NOMO-1 treated with dmso at 0.1 percent for 144 hours (cell line): ENCODE results near the gene P4HTM.

Experiments
- DNase-seq: peaks from one replicate; lab custom pipeline; 2025; ENCODE audit not compliant: unreplicated experiment; lab: John Stamatoyannopoulos, UW

P4HTM gene, protein sequence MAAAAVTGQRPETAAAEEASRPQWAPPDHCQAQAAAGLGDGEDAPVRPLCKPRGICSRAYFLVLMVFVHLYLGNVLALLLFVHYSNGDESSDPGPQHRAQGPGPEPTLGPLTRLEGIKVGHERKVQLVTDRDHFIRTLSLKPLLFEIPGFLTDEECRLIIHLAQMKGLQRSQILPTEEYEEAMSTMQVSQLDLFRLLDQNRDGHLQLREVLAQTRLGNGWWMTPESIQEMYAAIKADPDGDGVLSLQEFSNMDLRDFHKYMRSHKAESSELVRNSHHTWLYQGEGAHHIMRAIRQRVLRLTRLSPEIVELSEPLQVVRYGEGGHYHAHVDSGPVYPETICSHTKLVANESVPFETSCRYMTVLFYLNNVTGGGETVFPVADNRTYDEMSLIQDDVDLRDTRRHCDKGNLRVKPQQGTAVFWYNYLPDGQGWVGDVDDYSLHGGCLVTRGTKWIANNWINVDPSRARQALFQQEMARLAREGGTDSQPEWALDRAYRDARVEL

DNA sequence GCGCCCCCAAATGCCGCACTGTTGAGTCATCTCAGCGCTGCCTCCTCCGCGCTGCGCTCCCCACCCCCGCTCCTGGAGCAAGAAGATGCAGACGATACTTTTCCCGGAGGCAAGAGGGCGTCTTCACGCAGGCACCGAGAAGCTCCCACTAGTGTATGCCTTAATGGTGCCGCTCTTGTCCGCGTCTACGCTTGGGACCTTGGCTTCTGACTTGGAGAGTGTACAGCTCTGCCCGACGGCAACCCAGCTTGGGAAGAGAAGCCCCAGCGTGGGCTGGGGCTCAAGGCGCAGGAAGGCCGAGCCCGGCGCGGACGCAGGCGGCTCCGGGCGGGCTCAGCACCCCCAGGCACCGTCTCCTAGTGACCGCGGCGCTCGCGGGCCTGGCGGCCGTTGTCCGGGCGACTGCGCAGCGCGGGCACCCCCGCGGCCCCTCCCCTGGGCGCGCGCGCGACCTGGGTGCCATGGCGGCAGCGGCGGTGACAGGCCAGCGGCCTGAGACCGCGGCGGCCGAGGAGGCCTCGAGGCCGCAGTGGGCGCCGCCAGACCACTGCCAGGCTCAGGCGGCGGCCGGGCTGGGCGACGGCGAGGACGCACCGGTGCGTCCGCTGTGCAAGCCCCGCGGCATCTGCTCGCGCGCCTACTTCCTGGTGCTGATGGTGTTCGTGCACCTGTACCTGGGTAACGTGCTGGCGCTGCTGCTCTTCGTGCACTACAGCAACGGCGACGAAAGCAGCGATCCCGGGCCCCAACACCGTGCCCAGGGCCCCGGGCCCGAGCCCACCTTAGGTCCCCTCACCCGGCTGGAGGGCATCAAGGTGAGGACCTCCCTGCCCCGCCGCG is at the start of gene P4HTM:
P4HTM (plus strand) TSS at position 446 of the 840 bp plus-strand sequence; CDS start at position 462, 16 bp downstream.
- peak; percentile 55 for DNase-seq

DNA sequence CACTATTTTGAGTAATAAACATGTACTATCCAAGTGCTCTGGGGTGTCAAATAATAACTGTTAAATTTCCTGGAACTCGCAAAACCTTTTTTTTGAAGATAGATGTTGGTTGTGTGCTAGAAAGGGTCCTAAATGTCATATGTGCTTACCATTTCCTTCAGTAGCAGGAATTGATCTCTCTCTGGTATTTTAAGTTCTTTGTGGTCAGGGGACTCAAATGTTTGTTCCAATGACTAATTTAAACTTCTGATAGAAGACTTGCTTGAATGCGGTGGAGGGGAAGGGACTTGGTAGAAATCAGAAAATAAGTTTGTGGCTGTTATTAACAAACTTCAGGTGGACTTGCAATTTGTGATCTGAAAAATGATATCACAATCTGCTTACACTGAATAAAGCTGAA is 44.6 kb upstream of the P4HTM start:
- no peak for DNase-seq

DNA sequence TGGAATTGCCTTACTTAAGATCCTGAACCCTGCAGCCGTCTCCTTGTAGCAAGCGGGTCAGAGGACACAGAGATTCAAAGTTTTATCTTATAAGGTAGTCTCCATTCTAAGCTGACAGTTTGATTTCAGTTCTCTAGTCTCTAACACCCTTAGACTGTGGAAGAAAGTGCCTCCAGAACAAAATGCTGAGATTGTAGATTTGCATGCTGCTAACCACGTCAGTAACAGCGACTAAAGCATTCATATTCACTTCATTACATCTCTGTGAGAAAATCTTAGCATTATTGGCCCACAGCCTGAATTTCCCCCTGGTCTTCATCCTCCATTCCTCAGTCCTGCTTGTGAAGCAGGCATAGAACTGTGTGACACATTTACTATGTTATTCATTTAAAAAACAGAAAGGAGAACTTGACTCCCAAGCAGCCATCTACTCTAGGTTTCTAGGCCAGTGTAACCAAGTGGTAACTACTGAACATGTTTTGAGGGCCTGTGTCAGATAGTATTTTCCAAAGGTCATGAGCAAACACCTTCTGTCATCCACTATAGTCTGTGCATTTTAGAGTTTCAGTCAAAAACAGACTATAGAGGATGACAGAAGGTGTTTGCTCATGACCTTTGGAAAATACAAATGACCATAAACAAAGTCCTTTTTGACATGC is 44.0 kb upstream of the P4HTM start:
- no peak for DNase-seq

DNA sequence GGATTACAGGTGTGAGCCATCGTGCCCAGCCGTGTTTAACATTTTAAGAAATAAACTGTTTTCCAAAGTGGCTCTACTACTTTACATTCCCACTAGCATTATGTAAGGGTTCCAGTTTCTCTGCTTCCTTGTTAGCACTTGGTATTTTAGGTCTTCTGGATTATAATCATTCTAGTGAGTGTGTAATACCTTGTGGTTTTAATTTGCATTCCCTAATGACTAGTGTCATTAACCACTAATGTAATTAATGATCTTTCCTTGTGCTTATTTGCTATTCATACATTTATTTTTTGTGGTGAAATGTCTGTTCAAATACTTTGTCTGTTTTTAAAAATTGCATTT is 40.7 kb upstream of the P4HTM start:
- DNase-seq, result no peak

DNA sequence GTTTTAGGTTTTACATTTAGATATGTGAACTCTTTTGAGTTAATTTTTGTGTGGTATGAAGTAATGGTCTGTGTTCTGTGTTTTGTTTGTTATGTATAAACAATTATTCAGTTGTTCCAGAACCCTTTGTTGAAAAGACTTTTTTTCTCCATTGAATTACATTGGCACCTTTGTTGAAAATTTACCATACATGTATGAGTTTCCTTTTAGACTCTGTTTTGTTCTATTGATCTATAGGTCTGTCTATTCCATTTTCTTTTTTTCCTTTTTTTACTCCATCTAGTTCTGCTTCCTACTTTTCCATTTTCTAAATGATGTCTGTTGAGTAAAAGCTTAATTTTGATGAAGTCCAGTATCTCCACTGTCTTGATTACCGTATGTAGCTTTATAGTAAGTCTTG is 40.0 kb upstream of the P4HTM start:
- DNase-seq, result no peak

DNA sequence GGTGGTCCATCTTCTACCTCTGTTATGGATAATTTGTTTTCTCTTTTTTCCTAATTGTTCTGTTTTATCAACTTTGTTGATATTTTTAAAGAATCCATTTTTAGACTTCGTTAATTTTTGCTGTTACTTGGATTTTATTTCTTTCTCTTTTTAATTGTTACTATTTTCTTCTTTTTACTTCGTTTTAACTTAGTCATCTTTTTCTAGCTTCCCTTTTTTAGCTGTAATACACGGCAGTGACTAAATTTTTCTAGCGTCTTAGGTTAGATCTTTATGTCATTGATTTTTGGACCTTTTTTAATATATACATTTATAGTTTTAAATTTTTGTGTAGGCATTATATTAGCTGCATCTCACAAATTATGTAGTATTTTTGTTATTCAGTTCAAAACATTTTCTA is 38.3 kb upstream of the P4HTM start:
- no peak for DNase-seq

DNA sequence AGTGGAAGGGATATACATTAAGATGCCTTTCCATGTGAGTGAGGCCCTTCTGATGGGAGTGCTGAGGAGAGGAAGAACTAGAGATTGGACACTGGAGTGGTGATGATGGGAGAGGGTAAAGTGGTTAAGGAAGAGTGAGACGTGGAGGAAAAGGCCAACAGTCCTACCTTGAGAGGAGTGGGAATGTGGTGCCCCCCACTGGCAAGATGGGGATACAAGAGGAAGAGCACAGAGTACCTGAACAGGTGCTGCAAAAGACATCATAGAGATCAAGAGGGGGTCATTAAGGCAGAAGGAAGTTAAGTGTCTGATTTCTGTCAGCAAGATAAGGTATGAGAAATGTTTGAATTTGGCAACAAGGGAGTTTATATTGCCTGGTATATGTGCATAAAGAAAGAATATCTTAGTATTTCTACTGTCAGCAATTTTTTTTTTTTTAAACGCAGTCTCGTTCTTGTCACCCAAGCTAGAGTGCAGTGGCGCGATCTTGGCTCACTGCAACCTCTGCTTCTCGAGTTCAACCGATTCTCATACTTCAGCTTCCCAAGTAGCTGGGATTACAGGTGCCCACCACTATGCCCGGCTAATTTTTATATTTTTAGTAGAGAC is 37.4 kb upstream of the P4HTM start:
- no peak for DNase-seq

DNA sequence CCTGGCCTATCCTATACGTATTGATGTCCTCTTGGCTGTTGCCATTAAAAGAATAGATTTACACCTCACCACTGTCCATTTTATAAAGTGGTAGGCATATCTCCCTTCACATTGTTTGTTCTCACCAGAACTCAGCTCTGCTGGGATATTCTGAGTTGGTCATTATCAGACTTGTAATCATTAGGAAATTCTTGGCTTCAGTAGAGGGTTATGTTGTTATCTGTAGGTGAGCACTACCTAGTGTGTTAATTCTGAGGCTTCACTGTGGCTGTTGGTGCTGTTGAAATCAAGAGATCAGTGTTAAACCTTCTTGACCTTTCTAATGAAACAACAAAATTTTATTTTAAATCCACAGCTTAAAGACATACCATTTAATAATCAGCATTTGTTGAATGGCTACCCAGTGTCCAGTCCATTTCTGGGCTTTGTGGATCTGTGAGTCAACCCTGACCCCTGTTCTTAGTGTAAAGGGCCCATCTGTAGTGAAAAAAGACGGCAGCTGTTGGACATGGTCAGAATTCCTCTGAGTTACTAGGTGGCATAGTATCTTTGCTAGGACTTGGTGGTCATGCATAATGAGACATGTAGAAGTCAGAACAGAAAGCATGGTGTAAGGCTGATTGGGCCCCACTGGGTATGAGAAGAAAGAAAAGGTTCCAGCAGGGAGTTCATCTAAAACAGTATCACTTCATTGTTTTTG is 32.9 kb upstream of the P4HTM start:
- DNase-seq, result no peak

DNA sequence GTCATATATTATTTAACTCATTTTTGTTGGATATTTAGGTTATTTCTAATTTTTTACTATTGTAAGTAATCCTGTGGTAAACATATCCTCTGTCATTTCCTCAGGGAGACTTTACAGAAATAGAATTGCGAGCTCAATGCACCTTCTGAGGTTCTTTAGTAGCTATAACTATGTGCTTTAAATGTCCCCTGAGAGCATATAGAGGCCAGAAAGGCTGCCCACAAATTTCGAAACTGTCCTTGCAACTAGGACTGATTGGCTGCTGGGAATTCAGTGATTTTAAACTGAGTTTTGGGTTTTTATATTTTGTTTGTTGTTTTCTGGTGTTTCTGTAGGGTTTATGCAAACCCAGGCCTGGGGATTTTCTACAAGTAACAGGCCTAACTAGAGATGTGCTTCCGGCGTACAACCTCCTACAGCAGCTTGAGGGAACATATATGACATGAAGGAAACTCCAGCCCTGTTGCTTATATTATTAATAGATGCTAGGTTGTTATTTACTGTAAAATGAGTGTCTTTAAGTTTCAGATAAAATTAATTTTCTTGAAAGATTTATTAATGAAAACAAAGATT is 29.1 kb upstream of the P4HTM start:
- no peak for DNase-seq

DNA sequence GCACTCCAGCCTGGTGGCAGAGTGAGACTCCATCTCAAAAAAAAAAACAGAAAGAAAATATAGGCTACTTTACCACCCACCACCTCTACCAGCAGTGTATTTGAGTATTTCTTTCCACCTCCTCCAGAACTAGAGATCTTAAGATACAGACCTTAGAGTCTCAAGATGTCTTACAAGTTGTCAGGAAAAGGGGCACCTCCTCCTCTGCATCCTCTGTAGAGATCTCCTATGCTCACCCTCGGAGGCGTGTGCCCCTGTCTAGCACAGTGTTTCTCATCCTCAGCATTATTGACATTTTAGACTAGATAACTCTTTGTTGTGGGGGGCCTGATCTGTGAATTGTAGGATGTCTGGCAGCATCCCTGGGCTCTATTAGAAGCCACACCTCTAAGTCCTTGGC is 27.7 kb upstream of the P4HTM start:
- DNase-seq, result no peak

DNA sequence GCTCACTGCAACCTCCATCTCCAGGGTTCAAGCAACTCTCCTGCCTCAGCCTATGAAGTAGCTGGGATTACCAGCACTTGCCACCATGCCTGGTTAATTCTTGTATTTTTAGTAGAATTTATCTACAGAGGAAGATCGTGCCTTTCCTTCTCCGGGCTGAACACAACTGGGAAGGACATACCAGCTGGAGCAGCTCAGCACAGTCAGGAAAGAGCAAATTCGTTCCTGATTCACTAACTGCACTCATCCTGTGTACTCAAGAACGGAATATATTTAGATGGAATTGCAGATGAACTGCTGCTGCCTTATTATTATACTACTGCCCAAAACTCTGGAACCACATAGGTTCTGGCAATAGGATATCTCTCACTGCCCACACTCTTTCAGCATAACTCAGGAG is 27.1 kb upstream of the P4HTM start:
- no peak for DNase-seq

DNA sequence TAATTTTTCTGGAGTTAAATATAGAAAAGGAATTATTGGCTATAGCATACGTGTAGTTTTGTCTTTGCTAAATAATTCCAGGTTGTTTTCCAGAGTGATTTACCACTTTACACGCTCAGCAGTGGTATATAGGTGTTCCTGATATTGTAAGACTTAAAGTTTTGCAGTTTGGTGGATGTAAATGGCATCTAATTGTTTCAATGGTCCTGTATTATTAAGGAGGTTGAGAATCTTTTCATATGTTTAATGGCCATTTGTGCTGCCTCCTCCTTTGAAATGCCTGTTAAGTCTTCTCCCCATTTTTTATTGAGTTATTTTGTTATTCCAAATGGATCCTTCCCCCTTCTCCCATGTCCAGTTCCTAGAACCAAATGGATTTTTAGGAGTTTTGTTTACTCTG is 26.4 kb upstream of the P4HTM start:
- no peak for DNase-seq

DNA sequence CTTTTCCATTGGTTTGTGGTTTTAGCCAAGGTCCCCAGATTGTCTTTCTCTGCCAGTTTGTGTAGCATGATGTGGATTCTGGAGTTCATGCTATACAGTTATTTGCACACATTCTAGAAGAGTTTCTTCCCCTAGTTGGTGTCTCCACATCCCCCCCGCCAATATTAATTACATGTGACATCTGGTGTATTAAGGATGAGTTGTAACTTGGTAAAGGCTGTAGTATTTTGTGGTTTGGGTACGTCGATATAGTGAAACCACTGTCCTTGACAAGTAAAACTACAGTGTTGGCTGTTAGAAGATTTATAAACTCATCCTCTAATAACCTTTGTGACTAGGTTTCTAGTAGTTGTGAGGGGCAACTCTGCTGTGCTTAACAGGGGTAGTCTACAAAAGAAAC is 23.7 kb upstream of the P4HTM start:
- no peak for DNase-seq

DNA sequence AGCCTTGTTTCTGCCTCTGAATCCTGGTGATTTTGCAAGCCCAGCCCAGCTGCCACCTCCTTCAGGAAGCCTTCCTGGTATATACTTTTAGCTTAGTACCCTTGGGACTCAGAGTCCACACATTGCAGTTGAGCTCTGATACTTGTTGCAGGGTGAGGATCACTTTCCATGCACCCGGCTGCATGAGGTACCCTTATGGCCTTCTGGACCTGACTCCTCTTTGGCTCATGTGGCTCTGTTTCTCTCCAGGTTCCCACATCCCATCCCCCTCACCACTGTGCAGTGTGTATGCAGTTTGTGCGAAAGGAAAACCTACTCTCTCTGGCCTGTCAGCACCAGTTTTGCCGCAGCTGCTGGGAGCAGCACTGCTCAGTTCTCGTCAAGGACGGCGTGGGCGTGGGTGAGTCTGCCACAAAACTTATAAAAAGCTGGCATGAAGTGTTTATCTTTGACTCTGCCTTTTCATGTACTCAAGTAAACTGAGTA is 23.1 kb upstream of the P4HTM start:
- DNase-seq, result no peak

DNA sequence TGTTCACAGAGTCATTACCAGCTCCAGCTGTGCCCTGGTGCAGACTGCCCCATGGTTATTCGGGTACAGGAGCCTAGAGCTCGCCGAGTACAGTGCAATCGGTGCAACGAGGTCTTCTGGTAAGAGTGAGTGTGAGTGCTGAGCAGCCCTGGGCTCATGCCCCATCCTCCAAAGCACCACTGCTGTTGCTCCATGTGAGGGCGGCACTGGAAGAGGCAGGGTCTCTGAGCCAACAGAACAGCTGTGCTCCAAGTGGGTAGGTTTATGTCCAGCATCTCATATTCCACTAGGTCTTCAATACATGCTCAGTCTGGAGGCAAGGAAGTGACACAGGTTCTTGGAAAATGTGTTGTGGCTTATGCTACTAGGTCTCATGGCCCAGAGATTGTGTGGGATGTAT is 19.5 kb upstream of the P4HTM start:
- DNase-seq, result no peak

DNA sequence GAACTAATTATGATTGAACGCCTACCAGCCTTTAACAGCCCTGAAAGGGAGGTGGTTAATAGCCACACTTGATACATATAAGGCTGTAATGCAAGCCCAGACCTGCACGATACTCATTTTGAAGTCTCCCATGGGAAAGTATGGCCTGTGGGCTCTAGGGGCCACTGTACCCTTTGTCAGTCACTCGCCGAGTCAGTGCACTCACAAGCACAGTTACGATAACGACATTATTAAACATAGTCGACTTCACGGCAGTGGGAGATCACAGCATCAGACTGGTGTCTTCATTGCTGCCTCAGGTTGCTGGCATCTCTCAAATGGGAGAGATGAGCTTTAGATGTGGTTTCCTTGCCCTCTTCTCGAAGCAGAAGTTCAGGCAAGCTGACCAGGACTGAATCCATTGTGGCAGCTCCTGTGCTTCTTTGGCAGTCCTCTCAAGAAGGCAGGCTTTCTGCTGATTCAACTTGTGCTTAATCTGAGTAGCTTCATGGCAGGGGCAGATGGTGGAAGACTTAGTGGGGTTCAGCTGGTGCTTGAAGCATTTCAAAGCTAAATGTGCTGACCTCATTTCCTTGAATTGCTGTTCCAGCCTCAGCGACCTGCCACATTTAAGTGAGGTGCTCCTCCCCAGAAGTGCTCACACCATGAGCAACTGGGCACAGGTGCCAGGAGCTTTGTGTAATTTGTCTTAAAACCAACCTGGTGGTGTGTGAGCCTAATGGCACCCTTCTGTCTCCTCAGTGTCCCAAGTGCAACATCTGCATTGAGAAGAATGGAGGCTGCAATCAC is 15.8 kb upstream of the P4HTM start:
- no peak for DNase-seq

DNA sequence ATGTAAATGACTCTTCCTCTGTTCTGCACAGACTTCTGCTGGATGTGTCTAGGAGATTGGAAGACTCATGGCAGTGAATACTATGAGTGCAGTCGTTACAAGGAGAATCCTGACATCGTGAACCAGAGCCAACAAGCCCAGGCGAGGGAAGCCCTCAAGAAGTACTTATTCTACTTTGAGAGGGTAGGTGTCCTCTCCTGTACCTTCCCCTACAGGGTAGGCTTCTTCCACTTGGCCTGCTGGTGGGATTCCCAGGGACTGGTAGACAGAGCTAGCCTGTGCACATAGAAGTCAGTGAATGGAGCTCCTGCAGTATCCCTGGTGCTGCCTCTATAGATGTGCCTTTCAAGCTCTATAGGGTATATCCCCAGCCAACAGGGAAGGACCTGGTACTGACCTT is 10.6 kb upstream of the P4HTM start:
- DNase-seq, result no peak

DNA sequence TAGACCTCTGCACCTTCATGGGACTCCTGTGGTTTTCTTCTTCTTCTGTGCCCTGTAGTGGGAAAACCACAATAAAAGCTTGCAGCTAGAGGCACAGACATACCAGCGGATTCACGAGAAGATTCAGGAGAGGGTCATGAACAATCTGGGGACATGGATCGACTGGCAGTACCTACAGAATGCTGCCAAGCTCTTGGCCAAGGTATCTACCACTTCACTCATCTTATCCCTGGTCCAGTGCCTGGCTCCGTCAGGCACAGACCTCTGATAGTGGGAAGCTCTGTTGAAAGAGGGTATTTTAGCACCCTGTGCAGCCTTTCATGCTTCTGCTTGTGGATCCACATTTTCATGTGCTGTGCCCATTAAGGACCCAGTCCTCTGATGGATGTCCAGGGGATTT is 9.7 kb upstream of the P4HTM start:
- DNase-seq, result no peak

DNA sequence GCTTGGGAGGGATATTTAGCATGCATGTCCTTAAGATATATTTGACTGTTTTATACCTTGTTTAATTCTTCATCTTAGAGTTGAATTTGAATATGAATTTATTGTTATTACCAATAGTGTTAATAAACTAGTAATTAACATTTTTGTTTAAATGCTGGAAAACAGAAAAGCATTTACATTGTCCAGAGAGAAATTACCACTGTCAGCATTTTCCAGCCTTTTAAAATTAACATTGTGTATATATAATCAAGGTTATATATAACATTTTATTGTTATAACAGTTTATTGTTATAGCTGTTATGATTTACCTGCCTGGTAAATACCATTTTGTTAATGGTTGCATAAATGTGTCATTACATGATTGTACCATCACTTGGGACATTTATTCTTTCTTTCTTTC is 8.0 kb upstream of the P4HTM start:
- no peak for DNase-seq
